HepG2 (cell line): Measurements from ENCODE around the gene MOV10L1. TPM values are rescaled to one million over a fixed set of nuclear protein-coding genes. Genes with fewer than 3 reads are reported as not detected.

Experiments
- ATAC-seq: fragments of 200-7000 bp; cut with Tn5 transposase; 3 replicates; pipeline ENCODE4 v1.9.1; 2020; ENCODE audit warnings: mild to moderate bottlenecking, moderate library complexity
- BruUV-seq: library from RNA; stranded (reverse); fragments of 400-500 nt; replicated peaks from 2 replicates; lab custom pipeline; 2021; lab: Mats Ljungman, UMichigan
- CTCF ChIA-PET: fragments of 300-600 bp; formaldehyde crosslinking; extraction: SDS; loops from one replicate; lab custom pipeline; 2021; ENCODE audit warnings: low total read pairs, inconsistent platforms, low intra/inter-chr PET ratio; lab: Yijun Ruan, JAX
- POLR2A ChIA-PET: fragments of 350-600 bp; sonication (Branson Sonifier 250); formaldehyde crosslinking; loops from one replicate; lab custom pipeline; 2020; ENCODE audit warnings: antibody characterized with exemption, inconsistent platforms; lab: Yijun Ruan, JAX
- DNase-seq: peaks from one replicate; pipeline ENCODE4 v3.0.0-alpha.2; 2015; ENCODE audit warnings: low spot score
- FAIRE-seq: peaks from 3 replicates; lab custom pipeline; 2011; peaks lifted over from hg19 to GRCh38; lab: Jason Lieb, UNC
- H2AFZ ChIP-seq: one replicate; pipeline ENCODE4 v1.6.1; 2011; ENCODE audit warnings: low read length, inconsistent platforms
- H3K27ac ChIP-seq: fragments of 300-600 bp; 3 replicates; pipeline ENCODE4 v1.8.0; 2011; ENCODE audit warnings: mixed run types, mild to moderate bottlenecking, mixed read lengths, low read length, inconsistent platforms; ENCODE audit not compliant: insufficient read depth; ENCODE audit errors: extremely low read length
- H3K27me3 ChIP-seq, 2 experiments: fragments of 200-600 bp in 1 of 2; 2 replicates in 1 of 2; 3 replicates in 1 of 2; pipeline versions ENCODE4 v1.6.0 to v1.8.0; 2011; ENCODE audit warnings: low read length in 2 of 2, mild to moderate bottlenecking in 2 of 2, moderate library complexity in 2 of 2, inconsistent platforms in 1 of 2; ENCODE audit not compliant: insufficient read depth in 2 of 2, control insufficient read depth in 1 of 2
- H3K36me3 ChIP-seq, 2 experiments: fragments of 200-600 bp in 1 of 2; replicated peaks in 1 of 2; 2 replicates in 1 of 2; 3 replicates in 1 of 2; pipeline versions ENCODE4 v1.5.1 to v1.8.0; 2011; ENCODE audit warnings: low read length in 2 of 2, inconsistent platforms in 1 of 2; ENCODE audit not compliant: insufficient read depth in 2 of 2, control insufficient read depth in 1 of 2
- H3K4me1 ChIP-seq: 2 replicates; pipeline ENCODE4 v1.5.1; 2012; ENCODE audit warnings: low read length, inconsistent platforms; ENCODE audit not compliant: insufficient read depth
- H3K4me2 ChIP-seq: 2 replicates; pipeline ENCODE4 v1.6.0; 2011; ENCODE audit warnings: low read depth, low read length, inconsistent platforms
- H3K4me3 ChIP-seq, 3 experiments: fragments of 200-600 bp in 1 of 3; sonication (generic), shearing (Covaris generic) in 1 of 3; replicated peaks in 1 of 3; 2 replicates each; pipeline ENCODE4 v1.5.1; 2011 to 2016; ENCODE audit warnings: low read length in 3 of 3, inconsistent platforms in 2 of 3, low read depth in 2 of 3, mild to moderate bottlenecking in 2 of 3, control low read depth in 1 of 3, mixed read lengths in 1 of 3; ENCODE audit not compliant: insufficient read depth in 1 of 3
- H3K79me2 ChIP-seq: one replicate; pipeline ENCODE4 v1.6.1; 2011; ENCODE audit warnings: low read length, inconsistent platforms; ENCODE audit not compliant: insufficient read depth
- H3K9ac ChIP-seq: 2 replicates; pipeline ENCODE4 v1.6.0; 2011; ENCODE audit warnings: mild to moderate bottlenecking, low read depth, low read length, inconsistent platforms; ENCODE audit not compliant: insufficient read depth
- H3K9me3 ChIP-seq: 2 replicates; pipeline ENCODE4 v1.5.1; 2012; ENCODE audit warnings: mild to moderate bottlenecking, low read length
- H4K20me1 ChIP-seq: 2 replicates; pipeline ENCODE4 v1.6.0; 2011; ENCODE audit warnings: inconsistent platforms, mild to moderate bottlenecking, low read length, moderate library complexity; ENCODE audit not compliant: insufficient read depth
- ATF1 ChIP-seq: IDR thresholded peaks from 2 replicates; pipeline ENCODE4 v1.6.1; 2016; ENCODE audit warnings: mild to moderate bottlenecking, control low read depth
- BCLAF1 ChIP-seq: fragments of 450-650 bp; IDR thresholded peaks from 2 replicates; pipeline ENCODE4 v1.6.1; 2017; ENCODE audit warnings: mild to moderate bottlenecking
- FUBP1 ChIP-seq: sonication (generic); formaldehyde crosslinking; IDR thresholded peaks from 2 replicates; pipeline ENCODE4 v1.5.1; 2020; ENCODE audit warnings: missing genetic modification reagents, mild to moderate bottlenecking, borderline replicate concordance
- KDM4B ChIP-seq: sonication (generic); formaldehyde crosslinking; IDR thresholded peaks from 2 replicates; pipeline ENCODE4 v1.4.0; 2020; ENCODE audit warnings: missing genetic modification reagents
- NRL ChIP-seq: sonication (generic); formaldehyde crosslinking; IDR thresholded peaks from 2 replicates; pipeline ENCODE4 v1.5.0; 2020; ENCODE audit warnings: missing genetic modification reagents, mild to moderate bottlenecking, moderate library complexity, borderline replicate concordance
- ONECUT2 ChIP-seq: sonication (generic); formaldehyde crosslinking; IDR thresholded peaks from 2 replicates; pipeline ENCODE4 v1.4.0; 2020; ENCODE audit warnings: missing genetic modification reagents
- PPARG ChIP-seq: conservative IDR thresholded peaks from 2 replicates; pipeline ENCODE4 v1.6.1; 2016; ENCODE audit warnings: missing biosample characterization, missing genetic modification reagents
- THAP7 ChIP-seq: sonication (generic); formaldehyde crosslinking; IDR thresholded peaks from 2 replicates; pipeline ENCODE4 v1.8.1; 2023; ENCODE audit warnings: mild to moderate bottlenecking, missing genetic modification reagents
- ZFP62 ChIP-seq: sonication (generic); formaldehyde crosslinking; IDR thresholded peaks from 2 replicates; pipeline ENCODE4 v1.4.0; 2020; ENCODE audit warnings: missing genetic modification reagents
- ZNF501 ChIP-seq: sonication (generic); formaldehyde crosslinking; IDR thresholded peaks from 2 replicates; pipeline ENCODE4 v1.5.1; 2020; ENCODE audit warnings: mild to moderate bottlenecking, moderate library complexity, missing genetic modification reagents
- ZNF556 ChIP-seq: sonication (generic); formaldehyde crosslinking; IDR thresholded peaks from 2 replicates; pipeline ENCODE4 v1.4.0; 2020; ENCODE audit warnings: mild to moderate bottlenecking, missing genetic modification reagents, borderline replicate concordance
- ZNF674 ChIP-seq: sonication (generic); formaldehyde crosslinking; IDR thresholded peaks from 2 replicates; pipeline ENCODE4 v1.5.0; 2020; ENCODE audit warnings: low read depth, mild to moderate bottlenecking, missing genetic modification reagents
- ZNF7 ChIP-seq: IDR thresholded peaks from 2 replicates; pipeline ENCODE4 v1.6.1; 2016; ENCODE audit warnings: missing biosample characterization, missing genetic modification reagents
- ZNF710 ChIP-seq: sonication (generic); formaldehyde crosslinking; IDR thresholded peaks from 2 replicates; pipeline ENCODE4 v1.5.0; 2020; ENCODE audit warnings: mild to moderate bottlenecking, missing genetic modification reagents, borderline replicate concordance
- ZNF772 ChIP-seq: sonication (generic); formaldehyde crosslinking; IDR thresholded peaks from 2 replicates; pipeline ENCODE4 v1.5.0; 2020; ENCODE audit warnings: mild to moderate bottlenecking, missing genetic modification reagents
- WGBS: methylation state at CpG from one replicate; pipeline ENCODE4 v1.1.6; 2017; ENCODE audit warnings: low lambda C conversion rate; 5-methylcytosine and 5-hydroxymethylcytosine counted together
- in situ Hi-C: cut with HindIII; loops from 2 replicates; pipeline ENCODE4 v1.10.0; 2017; ENCODE audit warnings: low pct_unique_long_range_greater_than_20kb; ENCODE audit not compliant: extremely low pct_ligation_motif_present
- intact Hi-C: fragments of 100-400 bp; cut with micrococcal nuclease; formaldehyde crosslinking; loops from one replicate; pipeline ENCODE4 v1.10.0; 2022; ENCODE audit not compliant: unreplicated experiment
- polyA plus RNA-seq, 8 experiments: library from polyadenylated mRNA; depleted of rRNA in 3 of 8; stranded (reverse) in 7 of 8; unstranded in 1 of 8; fragments of >200 nt; fragmentation: Illumina TruSeq in 4 of 8; extraction: Trizol in 4 of 8; gene quantifications; 2 replicates each; pipeline versions ENCODE4 v1.2.1 to v1.2.3, GENCODE V29; 2011 to 2016; ENCODE audit warnings: low read depth in 4 of 8, missing spikeins in 1 of 8, mixed read lengths in 1 of 8; ENCODE audit not compliant: insufficient read depth in 1 of 8
- total RNA-seq, 5 experiments: library from RNA; depleted of rRNA; stranded (reverse); fragments of >200 nt; fragmentation: Illumina TruSeq; extraction: Trizol; gene quantifications; 2 replicates each; pipeline ENCODE4 v1.2.3, GENCODE V29; 2016; ENCODE audit warnings: low read depth in 1 of 5

The MOV10L1 gene
- total and polyA plus RNA-seq, 2 of the 13 experiments (the other 11 are each of a cell fraction or from before 2014, with no cell fraction given), result 0.11 to 0.12 TPM

GRCh38 chr22:50177537-50178470 is 88.0 kb downstream of the MOV10L1 start:
- FAIRE-seq (no peak), DNase-seq (no peak), ATAC-seq (no peak)
- 96% methylated on average over 92 of the region's 98 CpGs for WGBS
- H3K4me1 ChIP-seq, result peaks cover 6% of the 10 kb centered on the region
- no peaks in the 10 kb centered on the region for H3K79me2 ChIP-seq
- H3K27ac ChIP-seq, result no peak overlapping the region
- intact Hi-C loops (no loop called here), in situ Hi-C loops (no loop called here)
- no peak overlapping the region for H3K4me2 ChIP-seq
- no peaks in the 10 kb centered on the region for H4K20me1 ChIP-seq
- ChIA-PET CTCF (no interaction called here), POLR2A (no interaction called here)
- H2AFZ ChIP-seq, result no peak overlapping the region
- BruUV-seq, result no TSS peak
- H3K9ac ChIP-seq, result no peak overlapping the region
- no peaks in the 10 kb centered on the region for H3K36me3 ChIP-seq
- no peaks in the 10 kb centered on the region for H3K9me3 ChIP-seq
- no peak overlapping the region for H3K4me3 ChIP-seq
- H3K27me3 ChIP-seq, result no peaks in the 10 kb centered on the region; a peak in 1 of 5 replicates
- no peak for TF ChIP-seq ZNF772
- TF ChIP-seq ZNF674, result no peak
- no peak for TF ChIP-seq PPARG (CRISPR knock-in tag)
- no peak for TF ChIP-seq ZNF7
- no peak for TF ChIP-seq BCLAF1
- TF ChIP-seq NRL (CRISPR knock-in tag), result no peak
- TF ChIP-seq KDM4B, result no peak
- TF ChIP-seq ATF1 (CRISPR knock-in tag), result no peak
- TF ChIP-seq ZNF501 (CRISPR knock-in tag), result no peak
- TF ChIP-seq ZNF556 (CRISPR knock-in tag), result no peak
- TF ChIP-seq ZNF710 (CRISPR knock-in tag), result no peak
- TF ChIP-seq FUBP1, result no peak
- TF ChIP-seq ZFP62 (CRISPR knock-in tag), result no peak
- TF ChIP-seq THAP7 (CRISPR knock-in tag), result no peak
- no peak for TF ChIP-seq ONECUT2 (CRISPR knock-in tag)
